Measurements from ENCODE around the gene SRRM2.

DNA sequence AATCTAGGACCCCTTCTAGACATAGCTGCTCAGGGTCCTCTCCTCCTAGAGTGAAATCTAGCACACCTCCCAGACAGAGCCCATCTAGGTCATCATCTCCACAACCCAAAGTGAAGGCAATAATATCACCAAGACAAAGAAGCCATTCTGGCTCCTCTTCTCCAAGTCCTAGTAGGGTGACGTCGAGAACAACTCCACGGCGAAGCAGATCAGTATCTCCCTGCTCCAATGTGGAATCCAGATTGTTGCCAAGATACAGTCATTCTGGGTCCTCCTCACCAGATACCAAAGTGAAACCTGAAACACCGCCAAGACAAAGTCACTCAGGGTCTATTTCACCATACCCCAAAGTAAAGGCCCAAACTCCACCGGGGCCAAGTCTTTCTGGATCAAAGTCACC is 10.7 kb downstream of the SRRM2 start:
- no peak for TF ChIP-seq EZH2 (IDR thresholded peaks at IDR 0.05; ENCODE audit: low read depth)
- TF ChIP-seq CTCF (conservative IDR thresholded peaks at IDR 0.05), result no peak

All from PC-9 (cell line).